Fibroblast of mammary gland (primary cell): ENCODE results near the gene GSN.

ENCODE experiments used
- DNase-seq: peaks from one replicate; pipeline ENCODE4 v3.0.0-alpha.2; 2010; ENCODE audit warnings: low read depth
- H3K4me3 ChIP-seq: 2 replicates; pipeline ENCODE4 v1.5.1; 2011; ENCODE audit warnings: low read depth, mild to moderate bottlenecking, low read length, moderate library complexity; ENCODE audit not compliant: control insufficient read depth
- TF ChIP-seq, protein P1 (sequence below): conservative IDR thresholded peaks from 2 replicates; pipeline ENCODE4 v1.5.1; 2011; ENCODE audit warnings: low read depth, low read length, inconsistent platforms; ENCODE audit not compliant: control insufficient read depth, insufficient read depth

GSN gene

DNA sequence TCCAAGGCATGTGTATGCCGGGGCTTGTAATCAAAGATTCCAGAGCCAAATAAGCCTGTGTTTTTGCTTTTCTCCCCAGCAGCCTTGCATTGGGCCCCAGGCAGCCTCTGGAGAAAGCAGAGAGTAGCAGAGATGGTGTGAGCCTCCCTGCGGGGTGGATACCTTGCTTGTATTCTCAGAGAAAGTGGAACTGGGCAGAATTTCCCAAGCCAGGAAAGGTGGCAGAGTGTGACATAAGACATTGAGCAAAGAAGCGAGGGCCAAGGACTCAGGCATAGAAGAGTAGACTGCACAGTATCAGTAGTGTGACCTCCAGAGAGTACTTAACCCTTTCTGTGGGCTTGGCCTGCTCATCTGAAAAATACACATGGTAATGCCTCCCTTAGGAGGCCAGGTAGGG, 1.6 kb upstream of the GSN start:
- TF ChIP-seq, protein P1, sequence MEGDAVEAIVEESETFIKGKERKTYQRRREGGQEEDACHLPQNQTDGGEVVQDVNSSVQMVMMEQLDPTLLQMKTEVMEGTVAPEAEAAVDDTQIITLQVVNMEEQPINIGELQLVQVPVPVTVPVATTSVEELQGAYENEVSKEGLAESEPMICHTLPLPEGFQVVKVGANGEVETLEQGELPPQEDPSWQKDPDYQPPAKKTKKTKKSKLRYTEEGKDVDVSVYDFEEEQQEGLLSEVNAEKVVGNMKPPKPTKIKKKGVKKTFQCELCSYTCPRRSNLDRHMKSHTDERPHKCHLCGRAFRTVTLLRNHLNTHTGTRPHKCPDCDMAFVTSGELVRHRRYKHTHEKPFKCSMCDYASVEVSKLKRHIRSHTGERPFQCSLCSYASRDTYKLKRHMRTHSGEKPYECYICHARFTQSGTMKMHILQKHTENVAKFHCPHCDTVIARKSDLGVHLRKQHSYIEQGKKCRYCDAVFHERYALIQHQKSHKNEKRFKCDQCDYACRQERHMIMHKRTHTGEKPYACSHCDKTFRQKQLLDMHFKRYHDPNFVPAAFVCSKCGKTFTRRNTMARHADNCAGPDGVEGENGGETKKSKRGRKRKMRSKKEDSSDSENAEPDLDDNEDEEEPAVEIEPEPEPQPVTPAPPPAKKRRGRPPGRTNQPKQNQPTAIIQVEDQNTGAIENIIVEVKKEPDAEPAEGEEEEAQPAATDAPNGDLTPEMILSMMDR: no peak
- no peak overlapping the region for H3K4me3 ChIP-seq
- DNase-seq: no peak

- peak overlapping the region; percentile 54 for H3K4me3 ChIP-seq
- DNase-seq: no peak
- TF ChIP-seq, protein P1: no peak
Measured at GRCh38 chr9:121266906-121267650, 884 bp upstream of the GSN start.

GRCh38 chr9:121268598-121268850, 562 bp downstream of the GSN start:
- TF ChIP-seq, protein P1: no peak
- peak overlapping the region; percentile 89 for H3K4me3 ChIP-seq
- DNase-seq: no peak

DNA sequence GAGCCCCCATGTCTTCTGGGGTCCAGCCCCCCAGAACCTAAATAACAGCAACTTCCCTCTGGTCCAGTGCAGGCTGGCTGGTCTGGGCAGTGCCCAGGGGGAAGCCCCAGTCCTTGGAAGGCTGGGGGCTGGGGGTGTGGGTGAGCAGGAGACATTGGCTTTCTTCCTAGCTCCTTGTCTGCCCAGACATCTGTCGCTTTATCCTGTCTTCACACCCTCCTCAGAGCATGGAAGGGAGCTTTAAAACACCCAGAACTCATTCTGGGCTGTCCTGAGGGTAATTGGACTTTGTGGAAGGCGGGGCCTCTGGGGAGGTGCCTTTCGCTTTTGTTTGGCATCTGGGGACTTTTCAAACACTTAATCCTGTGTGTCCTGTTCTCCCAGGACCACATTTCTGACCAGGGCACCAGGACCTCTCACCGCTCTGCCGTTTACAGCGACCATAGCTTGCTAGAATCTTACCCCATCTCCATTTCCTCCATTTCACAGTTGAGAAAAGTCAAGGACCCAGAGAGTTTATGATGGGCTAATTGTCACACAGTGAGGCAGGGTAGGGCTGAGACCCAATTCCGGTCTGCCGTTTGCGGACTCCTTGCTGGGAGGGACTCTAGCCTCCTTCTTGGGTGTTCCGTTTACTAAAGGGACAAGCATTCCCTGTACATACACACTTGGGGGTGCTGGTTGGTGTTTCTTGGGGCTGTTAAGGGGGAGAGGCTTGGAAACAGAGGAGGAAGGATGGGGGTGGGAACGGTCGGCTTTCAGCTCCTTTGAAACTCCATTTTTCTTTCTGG, 1.1 kb downstream of the GSN start:
- peak; percentile 35 for DNase-seq

DNA sequence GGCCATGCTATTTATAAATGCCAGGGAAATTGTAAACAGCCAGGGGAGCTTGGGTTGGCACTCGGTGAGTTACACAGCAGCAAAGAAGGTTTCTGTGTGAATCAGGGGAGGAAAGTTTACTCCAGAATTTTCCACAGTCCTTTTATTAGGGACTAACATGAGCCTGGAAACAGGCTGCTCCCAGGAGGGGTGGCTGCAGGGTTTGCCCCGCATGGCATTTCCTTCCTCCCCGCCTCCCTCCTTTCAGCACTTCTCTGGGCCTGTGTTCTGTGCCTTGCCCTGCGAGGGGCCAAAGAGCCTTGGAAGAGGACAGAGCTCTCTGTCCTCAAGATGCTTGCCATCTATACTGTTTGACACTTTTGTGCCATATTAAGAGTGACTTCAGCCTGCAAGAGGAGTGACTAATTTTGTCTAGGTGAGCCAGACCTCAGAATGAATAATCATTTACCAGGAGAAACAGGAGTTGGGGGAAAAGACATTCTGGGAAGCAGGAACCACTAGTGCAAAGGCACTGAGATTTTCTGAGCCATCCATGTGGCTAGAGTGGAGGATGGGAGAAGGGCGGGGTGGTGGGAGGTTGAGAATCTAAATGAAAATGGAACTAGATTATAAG, 1.8 kb downstream of the GSN start:
- TF ChIP-seq, protein P1: no peak
- peak overlapping the region; percentile 89 for H3K4me3 ChIP-seq
- peak; percentile 20 for DNase-seq

More for the DNA sequence above, 1.1 kb downstream of the GSN start:
- TF ChIP-seq, protein P1: no peak
- peak overlapping the region; percentile 89 for H3K4me3 ChIP-seq

DNA sequence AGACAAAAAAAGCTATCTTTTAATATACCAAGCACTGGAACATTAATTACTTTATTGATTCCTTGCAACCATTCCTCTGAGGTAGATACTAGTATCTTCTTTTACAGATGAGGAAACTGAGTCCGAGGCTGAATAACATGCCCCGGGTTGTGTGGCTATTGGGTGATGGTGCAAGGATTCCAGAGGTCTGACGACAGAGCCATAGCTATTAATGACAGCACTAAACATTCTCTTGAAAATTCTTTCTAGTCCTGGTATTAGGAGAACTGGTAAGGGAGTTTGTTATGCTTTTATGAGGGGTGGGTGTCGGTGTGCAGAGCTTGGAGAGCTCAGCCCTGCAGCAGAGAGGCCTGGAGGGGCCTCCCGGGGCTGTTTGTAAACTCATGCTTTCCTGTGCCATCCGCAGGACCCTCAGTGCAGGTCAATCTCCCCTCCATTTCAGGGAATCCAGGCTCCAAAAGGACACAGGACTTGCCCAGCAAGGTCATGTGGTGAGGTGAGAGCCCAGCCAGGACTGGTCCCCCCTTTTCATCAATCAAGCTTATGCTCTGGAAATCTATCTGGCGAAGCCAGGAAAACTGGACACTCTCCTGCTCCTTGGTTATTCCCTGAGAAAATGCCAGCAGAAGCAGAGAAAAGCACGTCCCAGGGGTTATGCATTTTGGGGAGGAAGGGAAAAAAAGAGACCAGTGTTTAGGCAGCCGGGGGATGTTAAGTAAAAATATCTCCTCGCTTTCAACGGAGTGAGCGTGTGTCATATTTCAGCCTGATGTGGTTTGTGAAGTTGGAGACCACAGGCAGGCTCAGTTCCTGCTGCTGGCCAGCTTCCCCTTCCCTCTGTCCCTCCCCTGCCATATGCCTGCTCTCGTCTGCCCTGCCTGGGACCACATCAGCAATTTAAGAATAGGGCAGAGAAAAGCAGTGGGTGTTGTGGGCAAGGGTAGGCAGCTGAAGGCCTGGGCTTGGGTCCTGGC, 3.7 kb downstream of the GSN start:
- H3K4me3 ChIP-seq: peak overlapping the region; percentile 20
- TF ChIP-seq, protein P1: no peak
- peak; percentile 86 for DNase-seq
